ENCODE results near the gene OR1I1.
"Not testable (repeated sequence)": the region's sequence is repeated elsewhere in the genome, so short reads cannot be mapped to it uniquely, and the experiment has no call there.

OR1I1 gene

GRCh38 chr19:15081911-15082310 is at the start of gene OR1I1:
OR1I1 (plus strand) TSS chr19:15082211; CDS start chr19:15087066, 4,855 bp downstream.
- DNase-seq (ENCODE audit: low read depth): no peak

DNA sequence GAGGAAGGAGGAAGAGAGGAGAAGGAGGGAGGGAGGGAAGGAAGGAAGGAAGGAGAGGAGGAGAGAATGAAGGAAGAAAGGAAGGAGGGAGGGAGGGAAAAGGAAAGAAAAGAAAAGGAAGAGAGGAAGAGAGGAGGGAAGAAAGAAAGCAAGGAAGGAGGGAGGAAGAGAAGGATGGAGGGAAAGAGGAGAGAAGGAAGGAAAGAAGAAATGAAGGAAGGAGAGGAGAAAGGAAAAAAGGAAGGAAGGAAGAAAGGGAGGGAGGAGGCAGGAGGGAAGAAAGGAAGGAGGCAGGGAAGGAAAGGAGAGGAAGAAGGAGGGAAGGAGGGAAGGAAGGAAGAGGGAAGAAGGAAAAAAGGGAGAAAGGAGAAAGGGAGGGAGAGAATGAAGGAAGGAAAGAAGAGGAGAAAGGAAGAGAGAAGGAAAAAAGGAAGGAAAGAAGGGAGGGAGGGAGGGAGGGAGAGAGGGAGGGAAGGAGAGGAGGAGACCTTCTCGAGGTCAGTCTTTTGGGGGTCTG is 46.2 kb upstream of the OR1I1 start:
- DNase-seq (ENCODE audit: low read depth): no peak

DNA sequence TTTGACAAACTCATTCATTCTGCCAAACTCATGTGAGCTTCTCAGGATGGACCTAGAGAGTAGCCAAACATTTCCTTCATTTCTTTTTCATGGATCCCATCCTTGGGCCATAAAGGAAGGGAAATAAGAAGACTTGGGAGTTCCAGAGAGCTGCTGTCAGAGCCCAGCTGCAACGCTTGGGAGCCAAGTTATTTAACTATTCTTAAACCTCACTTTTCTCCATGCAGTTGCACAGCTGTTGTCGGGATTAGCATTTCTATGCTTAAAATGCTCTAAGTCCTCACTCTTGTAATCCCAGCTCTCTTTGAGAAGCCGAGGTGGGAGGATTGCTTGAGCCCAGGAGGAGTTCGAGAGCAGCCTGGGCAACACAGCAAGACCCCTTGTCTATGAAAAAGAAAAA is 44.4 kb upstream of the OR1I1 start:
- DNase-seq (ENCODE audit: low read depth): no peak

- no peak for DNase-seq (ENCODE audit: low read depth)
These were observed 43.7 kb upstream of the OR1I1 start for GRCh38 chr19:15038294-15038693.

DNA sequence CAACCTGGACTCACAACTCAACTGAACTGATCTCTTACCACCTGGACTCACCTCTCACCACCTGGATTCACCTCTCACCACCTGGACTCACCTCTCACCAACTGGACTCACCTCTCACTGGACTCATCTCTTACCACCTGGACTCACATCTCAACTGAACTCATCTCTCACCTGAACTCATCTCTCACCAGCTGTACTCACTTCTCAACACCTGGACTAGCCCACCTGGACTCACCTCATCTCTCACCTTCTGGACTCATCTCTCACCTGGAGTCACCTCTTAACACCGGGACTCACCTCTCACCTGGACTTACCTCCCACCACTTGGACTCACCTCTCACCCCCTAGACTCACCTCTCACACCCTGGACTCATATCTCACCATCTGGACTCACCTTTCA is 40.0 kb upstream of the OR1I1 start:
- no peak for DNase-seq (ENCODE audit: low read depth)

- DNase-seq (ENCODE audit: low read depth): no peak
These were observed 39.2 kb upstream of the OR1I1 start for GRCh38 chr19:15042826-15043225.

- no peak for DNase-seq (ENCODE audit: low read depth)
These were observed 36.5 kb upstream of the OR1I1 start for GRCh38 chr19:15045506-15045905.

DNA sequence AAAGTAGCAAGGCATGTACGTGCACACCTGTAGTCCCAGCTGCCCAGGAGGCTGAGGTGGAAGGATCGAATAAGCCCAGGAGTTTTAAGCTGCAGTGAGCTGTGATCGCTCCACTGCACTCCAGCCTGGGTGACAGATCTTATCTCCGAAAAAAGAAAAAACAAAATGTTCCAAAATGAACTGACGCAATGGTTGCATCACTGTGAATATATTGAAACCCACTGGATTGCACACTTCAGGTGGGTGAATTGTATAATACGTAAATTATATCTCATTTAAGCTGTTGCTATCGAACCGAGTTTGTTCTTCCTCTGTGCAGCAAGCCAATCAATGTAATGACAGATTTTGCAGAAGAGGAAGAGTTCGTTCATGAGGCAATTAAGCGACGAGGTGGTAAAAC is 34.3 kb upstream of the OR1I1 start:
- DNase-seq (ENCODE audit: low read depth): no peak

DNA sequence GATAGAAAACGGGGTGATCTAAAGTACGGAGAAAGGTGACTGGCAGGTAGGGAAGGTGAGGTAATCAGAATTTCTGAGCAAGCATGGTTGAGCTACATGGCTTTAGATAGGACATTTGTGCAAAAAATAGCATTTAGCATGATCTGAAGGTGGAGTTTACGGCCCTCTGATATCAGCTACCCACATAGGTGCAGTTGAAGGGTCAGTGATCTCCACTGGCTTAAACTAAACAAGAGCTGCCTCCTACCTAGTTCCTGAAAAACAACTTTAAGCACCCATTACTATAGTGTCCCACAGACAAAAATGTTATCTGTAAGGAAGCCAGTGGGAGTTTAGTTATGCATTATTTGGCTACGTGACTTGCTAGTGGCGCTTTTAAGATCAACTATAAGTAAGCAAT is 33.9 kb upstream of the OR1I1 start:
- DNase-seq (ENCODE audit: low read depth): no peak

GRCh38 chr19:15048885-15049541 is 33.0 kb upstream of the OR1I1 start, which contains the start of gene CASP14:
CASP14 (plus strand) TSS chr19:15049480; CDS start chr19:15052252, 2,772 bp downstream.
- DNase-seq (ENCODE audit: low read depth): no peak

GRCh38 chr19:15050639-15051038 is 31.4 kb upstream of the OR1I1 start:
- no peak for DNase-seq (ENCODE audit: low read depth)

DNA sequence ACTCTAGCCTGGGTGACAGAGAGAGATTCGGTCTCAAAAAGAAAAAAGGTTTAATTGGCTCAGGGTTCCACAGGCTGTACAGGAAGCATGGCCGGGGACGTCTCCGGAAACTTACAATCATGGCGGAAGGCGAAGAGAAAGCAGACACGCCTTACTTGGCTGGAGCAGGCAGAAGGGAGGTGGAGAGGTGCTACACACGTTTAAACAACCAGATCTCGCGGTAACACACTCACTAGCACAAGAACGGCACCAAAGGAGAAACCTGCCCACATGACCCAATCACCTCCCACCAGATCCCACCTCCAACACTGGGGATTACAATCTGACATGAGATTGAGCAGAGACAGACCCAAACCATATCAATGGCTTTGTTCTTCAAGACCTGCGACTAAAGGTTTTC is 20.0 kb upstream of the OR1I1 start:
- DNase-seq (ENCODE audit: low read depth): no peak

GRCh38 chr19:15070386-15070785 is 11.6 kb upstream of the OR1I1 start:
- DNase-seq (ENCODE audit: low read depth): not testable (repeated sequence)

DNA sequence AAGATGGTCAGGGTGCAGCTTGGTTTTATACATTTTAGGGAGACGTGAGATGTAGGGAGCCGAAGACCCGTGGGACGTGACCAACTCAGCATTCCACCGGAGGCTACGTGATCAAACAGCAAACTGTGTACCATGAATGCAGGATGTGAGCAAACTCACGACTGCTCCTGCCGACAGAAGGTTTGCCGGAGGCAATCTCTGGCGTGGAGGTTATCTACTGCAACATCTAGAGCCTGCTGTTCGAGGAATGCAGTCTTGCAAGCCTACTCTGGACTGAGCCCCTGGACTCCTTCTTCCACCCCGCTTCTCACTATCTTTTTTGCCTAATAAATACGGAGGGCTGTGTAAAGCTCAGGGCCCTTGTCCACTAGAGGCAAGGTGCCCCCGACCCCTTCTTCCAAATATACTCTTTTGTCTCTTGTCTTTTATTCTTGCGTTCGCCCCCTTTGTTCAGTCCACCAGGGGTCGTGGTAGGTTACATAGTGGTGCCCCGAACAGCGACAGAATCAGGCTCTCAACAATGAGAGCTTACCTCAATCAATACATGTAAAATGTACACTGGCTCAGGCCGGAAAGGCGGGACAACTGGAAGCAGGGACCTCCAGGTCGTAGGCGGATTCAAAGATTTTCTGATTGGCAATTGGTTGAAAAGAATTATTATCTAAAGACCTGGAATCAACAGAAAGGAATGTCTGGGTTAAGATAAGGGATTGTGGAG is 8.9 kb upstream of the OR1I1 start:
- DNase-seq (ENCODE audit: low read depth): no peak

DNA sequence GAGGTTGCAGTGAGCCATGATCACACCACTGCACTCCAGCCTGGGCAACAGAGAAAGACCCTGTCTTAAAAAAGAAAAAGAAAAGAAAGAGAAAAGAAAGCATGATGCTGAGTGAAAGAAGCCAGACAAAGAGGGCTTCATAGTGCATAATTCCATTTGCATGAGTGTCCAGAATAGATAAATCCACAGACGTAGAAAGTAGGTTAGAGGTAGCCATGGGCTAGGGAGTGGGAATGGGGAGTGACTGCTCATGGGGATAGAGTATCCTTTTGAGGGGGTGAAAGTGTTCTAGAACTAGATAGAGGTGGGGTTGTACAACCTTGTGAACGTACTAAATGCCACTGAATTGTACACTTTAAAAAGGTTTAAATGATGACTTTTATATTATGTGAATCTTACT is 7.6 kb upstream of the OR1I1 start:
- no peak for DNase-seq (ENCODE audit: low read depth)

DNA sequence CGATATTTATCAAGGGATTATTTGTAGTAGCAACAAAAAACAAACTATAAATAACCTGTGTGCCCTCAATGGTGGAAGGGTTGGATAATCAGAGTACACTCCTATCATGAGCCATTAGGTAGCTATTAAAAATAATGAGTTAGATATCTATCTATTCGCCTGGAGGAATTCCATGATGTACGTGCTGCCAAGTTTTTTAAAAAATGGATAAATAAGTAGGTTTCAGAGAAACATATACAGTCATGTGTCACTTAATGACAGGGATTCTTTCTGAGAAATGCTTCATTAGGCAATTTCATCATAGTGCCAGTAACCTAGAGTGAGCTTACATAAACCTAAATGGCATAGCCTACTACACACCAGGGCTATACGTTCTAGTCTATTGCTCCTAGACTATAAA is 6.2 kb upstream of the OR1I1 start:
- no peak for DNase-seq (ENCODE audit: low read depth)

GRCh38 chr19:15080002-15080401 is 2.0 kb upstream of the OR1I1 start:
- DNase-seq (ENCODE audit: low read depth): not testable (repeated sequence)

DNA sequence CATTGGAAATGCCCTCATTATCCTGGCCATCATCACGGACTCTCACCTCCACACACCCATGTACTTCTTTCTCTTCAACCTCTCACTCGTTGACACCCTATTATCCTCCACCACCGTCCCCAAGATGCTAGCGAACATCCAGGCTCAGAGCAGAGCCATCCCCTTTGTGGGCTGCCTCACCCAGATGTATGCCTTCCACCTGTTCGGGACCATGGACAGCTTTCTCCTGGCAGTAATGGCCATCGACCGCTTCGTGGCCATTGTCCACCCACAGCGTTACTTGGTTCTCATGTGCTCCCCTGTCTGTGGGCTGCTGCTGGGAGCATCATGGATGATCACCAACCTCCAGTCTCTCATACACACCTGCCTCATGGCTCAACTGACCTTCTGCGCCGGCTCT is 5.2 kb downstream of the OR1I1 start:
- no peak for DNase-seq (ENCODE audit: low read depth)

- no peak for DNase-seq (ENCODE audit: low read depth)
These were observed 10.1 kb downstream of the OR1I1 start for GRCh38 chr19:15091918-15092753.

- no peak for DNase-seq (ENCODE audit: low read depth)
These were observed 11.0 kb downstream of the OR1I1 start for GRCh38 chr19:15093001-15093400.

- no peak for DNase-seq (ENCODE audit: low read depth)
These were observed 14.2 kb downstream of the OR1I1 start for GRCh38 chr19:15096223-15096622.

GRCh38 chr19:15097980-15098379 is 16.0 kb downstream of the OR1I1 start:
- DNase-seq (ENCODE audit: low read depth): not testable (repeated sequence)

GRCh38 chr19:15098460-15098859 is 16.4 kb downstream of the OR1I1 start:
- DNase-seq (ENCODE audit: low read depth): no peak
